HepG2 (cell line): Measurements from ENCODE around the gene CDK8. TPM values are rescaled to one million over a fixed set of nuclear protein-coding genes. Genes with fewer than 3 reads are reported as not detected.

Source experiments
- AHR ChIP-seq: IDR thresholded peaks from 2 replicates; pipeline ENCODE4 v1.6.1; 2018; ENCODE audit warnings: missing genetic modification reagents, missing compliant biosample characterization
- ARHGAP35 ChIP-seq: sonication (generic); formaldehyde crosslinking; IDR thresholded peaks from 2 replicates; pipeline ENCODE4 v1.9.0; 2022; ENCODE audit warnings: mild to moderate bottlenecking, inconsistent platforms, moderate library complexity, missing genetic modification reagents, borderline replicate concordance
- CEBPB ChIP-seq: IDR thresholded peaks from 2 replicates; pipeline ENCODE4 v1.6.1; 2011; ENCODE audit warnings: low read depth, low read length, improper control_type of control experiment, borderline replicate concordance
- CHCHD3 ChIP-seq: sonication (generic); formaldehyde crosslinking; IDR thresholded peaks from 2 replicates; pipeline ENCODE4 v1.8.0; 2022; ENCODE audit warnings: mild to moderate bottlenecking, missing genetic modification reagents, moderate library complexity
- ELF1 ChIP-seq: sonication (generic); formaldehyde crosslinking; IDR thresholded peaks from 2 replicates; pipeline ENCODE4 v1.4.0; 2020; ENCODE audit warnings: missing genetic modification reagents
- MED13 ChIP-seq: sonication (generic); formaldehyde crosslinking; IDR thresholded peaks from 2 replicates; pipeline ENCODE4 v1.5.0; 2020; ENCODE audit warnings: missing genetic modification reagents
- MEF2D ChIP-seq: sonication (generic); formaldehyde crosslinking; IDR thresholded peaks from 2 replicates; pipeline ENCODE4 v1.5.1; 2020; ENCODE audit warnings: mild to moderate bottlenecking, missing genetic modification reagents
- MXI1 ChIP-seq: IDR thresholded peaks from 3 replicates; pipeline ENCODE4 v1.6.1; 2012; ENCODE audit warnings: low read depth, low read length, inconsistent platforms, borderline replicate concordance
- NFIC ChIP-seq: IDR thresholded peaks from 2 replicates; pipeline ENCODE4 v1.6.1; 2012; ENCODE audit warnings: mild to moderate bottlenecking, low read length, inconsistent platforms
- NFKBIZ ChIP-seq: IDR thresholded peaks from 2 replicates; pipeline ENCODE4 v1.6.1; 2018; ENCODE audit warnings: missing genetic modification reagents, missing compliant biosample characterization
- NFYB ChIP-seq: sonication (generic); formaldehyde crosslinking; IDR thresholded peaks from 2 replicates; pipeline ENCODE4 v1.4.0; 2020; ENCODE audit warnings: missing genetic modification reagents
- PAWR ChIP-seq: sonication (generic); formaldehyde crosslinking; IDR thresholded peaks from 2 replicates; pipeline ENCODE4 v1.4.0; 2020; ENCODE audit warnings: missing genetic modification reagents, mild to moderate bottlenecking, borderline replicate concordance
- PRPF4 ChIP-seq: fragments of 200-400 bp; formaldehyde crosslinking; IDR thresholded peaks from 2 replicates; pipeline ENCODE4 v1.6.1; 2016; ENCODE audit warnings: low read length, low read depth; ENCODE audit not compliant: poor library complexity, severe bottlenecking
- RORA ChIP-seq: sonication (generic); formaldehyde crosslinking; IDR thresholded peaks from 2 replicates; pipeline ENCODE4 v1.5.0; 2020; ENCODE audit warnings: mild to moderate bottlenecking, missing genetic modification reagents, moderate library complexity
- SRSF9 ChIP-seq: fragments of 200-400 bp; formaldehyde crosslinking; IDR thresholded peaks from 2 replicates; pipeline ENCODE4 v1.6.1; 2018; ENCODE audit warnings: borderline replicate concordance, mild to moderate bottlenecking, low read depth, low read length; ENCODE audit not compliant: insufficient read depth, poor library complexity, severe bottlenecking
- ZBTB1 ChIP-seq: sonication (generic); formaldehyde crosslinking; IDR thresholded peaks from 2 replicates; pipeline ENCODE4 v1.4.0; 2020; ENCODE audit warnings: missing genetic modification reagents, borderline replicate concordance
- ZBTB8A ChIP-seq: sonication (generic); formaldehyde crosslinking; IDR thresholded peaks from 2 replicates; pipeline ENCODE4 v1.4.0; 2020; ENCODE audit warnings: mild to moderate bottlenecking, low read depth, missing genetic modification reagents, borderline replicate concordance
- ZC3H4 ChIP-seq: sonication (generic); formaldehyde crosslinking; IDR thresholded peaks from 2 replicates; pipeline ENCODE4 v1.4.0; 2020; ENCODE audit warnings: missing genetic modification reagents, borderline replicate concordance
- ZFP90 ChIP-seq: sonication (generic); formaldehyde crosslinking; IDR thresholded peaks from 2 replicates; pipeline ENCODE4 v1.8.0; 2022; ENCODE audit warnings: missing genetic modification reagents, mild to moderate bottlenecking, inconsistent platforms, borderline replicate concordance
- ZFYVE20 ChIP-seq: sonication (generic); formaldehyde crosslinking; IDR thresholded peaks from 2 replicates; pipeline ENCODE4 v1.8.0; 2023; ENCODE audit warnings: low read depth, mild to moderate bottlenecking, moderate library complexity, missing genetic modification reagents, borderline replicate concordance
- ZKSCAN1 ChIP-seq: fragments of 150-350 bp; IDR thresholded peaks from 2 replicates; pipeline ENCODE4 v1.6.1; 2014; ENCODE audit warnings: low read length
- ZKSCAN8 ChIP-seq: IDR thresholded peaks from 2 replicates; pipeline ENCODE4 v1.6.1; 2016; ENCODE audit warnings: borderline replicate concordance, missing genetic modification reagents, missing compliant biosample characterization
- ZNF460 ChIP-seq: sonication (generic); formaldehyde crosslinking; IDR thresholded peaks from 2 replicates; pipeline ENCODE4 v1.5.1; 2020; ENCODE audit warnings: missing genetic modification reagents, mild to moderate bottlenecking, borderline replicate concordance
- ZNF530 ChIP-seq: sonication (generic); formaldehyde crosslinking; IDR thresholded peaks from 2 replicates; pipeline ENCODE4 v1.5.0; 2020; ENCODE audit warnings: low read depth, mild to moderate bottlenecking, missing genetic modification reagents
- ZNF549 ChIP-seq: sonication (generic); formaldehyde crosslinking; IDR thresholded peaks from 2 replicates; pipeline ENCODE4 v1.5.0; 2020; ENCODE audit warnings: missing genetic modification reagents
- ZNF720 ChIP-seq: sonication (generic); formaldehyde crosslinking; IDR thresholded peaks from 2 replicates; pipeline ENCODE4 v1.4.0; 2020; ENCODE audit warnings: missing genetic modification reagents
- polyA plus RNA-seq, 8 experiments: library from polyadenylated mRNA; depleted of rRNA in 3 of 8; stranded (reverse) in 7 of 8; unstranded in 1 of 8; fragments of >200 nt; fragmentation: Illumina TruSeq in 4 of 8; extraction: Trizol in 4 of 8; gene quantifications; 2 replicates each; pipeline versions ENCODE4 v1.2.1 to v1.2.3, GENCODE V29; 2011 to 2016; ENCODE audit warnings: low read depth in 4 of 8, missing spikeins in 1 of 8, mixed read lengths in 1 of 8; ENCODE audit not compliant: insufficient read depth in 1 of 8
- total RNA-seq, 5 experiments: library from RNA; depleted of rRNA; stranded (reverse); fragments of >200 nt; fragmentation: Illumina TruSeq; extraction: Trizol; gene quantifications; 2 replicates each; pipeline ENCODE4 v1.2.3, GENCODE V29; 2016; ENCODE audit warnings: low read depth in 1 of 5
- TF ChIP-seq, protein P1 (sequence below): IDR thresholded peaks from 2 replicates; pipeline ENCODE4 v1.6.1; 2016; ENCODE audit warnings: mild to moderate bottlenecking
- TF ChIP-seq, protein P2 (sequence below): sonication (generic); formaldehyde crosslinking; IDR thresholded peaks from 2 replicates; pipeline ENCODE4 v1.9.0; 2022; ENCODE audit warnings: low read depth, missing genetic modification reagents

Gene CDK8
- total and polyA plus RNA-seq, 2 of the 13 experiments (the other 11 are each of a cell fraction or from before 2014, with no cell fraction given), result 15.8 to 16.4 TPM

DNA sequence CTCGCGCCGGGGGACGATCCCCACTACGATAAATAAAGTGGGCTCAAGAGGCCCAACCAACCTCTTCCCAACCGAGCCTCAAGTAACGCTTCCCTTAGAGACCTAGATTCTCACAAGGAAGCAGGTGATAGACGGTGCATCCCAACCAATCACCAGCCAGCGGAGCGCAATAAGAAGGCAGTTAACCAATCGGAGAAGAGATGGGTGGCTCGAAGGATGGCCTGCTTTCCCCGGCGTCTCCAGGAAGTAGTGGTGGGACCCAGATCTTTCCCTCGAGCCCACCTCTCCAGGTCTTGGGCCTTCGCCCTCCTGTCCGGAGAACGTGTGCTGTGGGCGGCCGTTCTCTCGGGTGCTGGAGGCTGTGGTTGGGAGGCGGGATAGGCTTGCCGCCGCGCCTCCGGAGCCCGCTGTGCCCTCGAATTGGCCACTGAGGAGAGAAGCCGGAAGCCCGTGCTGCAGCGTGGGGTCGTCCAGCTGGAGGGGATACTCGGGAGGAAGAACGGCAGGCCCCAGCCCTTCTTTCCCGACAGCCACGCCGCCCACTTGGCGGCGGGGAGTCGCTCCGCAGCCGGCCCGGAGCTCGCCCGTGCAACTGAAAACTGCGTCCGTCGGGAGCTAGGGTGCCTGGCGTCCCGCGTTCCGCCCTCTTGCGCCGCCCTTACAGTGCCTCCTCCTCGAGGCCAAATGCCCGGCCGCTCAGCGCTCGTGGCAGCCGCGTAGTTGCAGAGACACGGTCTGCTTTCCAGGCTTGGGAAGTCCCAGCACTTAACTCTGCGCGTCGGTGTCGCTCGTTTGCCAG, 32.0 kb upstream of the CDK8 start, which contains the start of gene RNF6 (continued):
- TF ChIP-seq, protein P1, sequence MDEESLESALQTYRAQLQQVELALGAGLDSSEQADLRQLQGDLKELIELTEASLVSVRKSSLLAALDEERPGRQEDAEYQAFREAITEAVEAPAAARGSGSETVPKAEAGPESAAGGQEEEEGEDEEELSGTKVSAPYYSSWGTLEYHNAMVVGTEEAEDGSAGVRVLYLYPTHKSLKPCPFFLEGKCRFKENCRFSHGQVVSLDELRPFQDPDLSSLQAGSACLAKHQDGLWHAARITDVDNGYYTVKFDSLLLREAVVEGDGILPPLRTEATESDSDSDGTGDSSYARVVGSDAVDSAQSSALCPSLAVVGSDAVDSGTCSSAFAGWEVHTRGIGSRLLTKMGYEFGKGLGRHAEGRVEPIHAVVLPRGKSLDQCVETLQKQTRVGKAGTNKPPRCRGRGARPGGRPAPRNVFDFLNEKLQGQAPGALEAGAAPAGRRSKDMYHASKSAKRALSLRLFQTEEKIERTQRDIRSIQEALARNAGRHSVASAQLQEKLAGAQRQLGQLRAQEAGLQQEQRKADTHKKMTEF (CRISPR knock-in tag), result peak; percentile 90
- TF ChIP-seq ZFP90 (peak; percentile 69; the same call in 1 of the 2 replicates), CHCHD3 (CRISPR knock-in tag) (no peak), ZFYVE20 (CRISPR knock-in tag) (no peak), ZKSCAN8 (CRISPR knock-in tag) (0 out of 2 replicates have a peak, but pooled peaks have one; percentile 56), ZC3H4 (CRISPR knock-in tag) (no peak), ZNF720 (no peak), NFKBIZ (CRISPR knock-in tag) (peak; percentile 58; the same call in 1 of the 2 replicates), AHR (CRISPR knock-in tag) (peak; percentile 75; the same call in 1 of the 2 replicates), ARHGAP35 (peak; percentile 42; the same call in 1 of the 2 replicates), MXI1 (peak; percentile 72; the same call in 2 of the 3 replicates), CEBPB (no peak), ZNF549 (CRISPR knock-in tag) (no peak), ZNF460 (CRISPR knock-in tag) (no peak), ZNF530 (CRISPR knock-in tag) (no peak), MED13 (peak; percentile 44; the same call in 1 of the 2 replicates), ELF1 (peak; percentile 85), NFYB (CRISPR knock-in tag) (peak; percentile 98), RORA (CRISPR knock-in tag) (no peak), ZKSCAN1 (no peak), PRPF4 (no peak), PAWR (no peak), MEF2D (peak; percentile 70; the same call in 1 of the 2 replicates), SRSF9 (no peak), ZBTB8A (CRISPR knock-in tag) (0 out of 2 replicates have a peak, but pooled peaks have one; percentile 33), ZBTB1 (CRISPR knock-in tag) (no peak), NFIC (no peak)
- TF ChIP-seq, protein P2, sequence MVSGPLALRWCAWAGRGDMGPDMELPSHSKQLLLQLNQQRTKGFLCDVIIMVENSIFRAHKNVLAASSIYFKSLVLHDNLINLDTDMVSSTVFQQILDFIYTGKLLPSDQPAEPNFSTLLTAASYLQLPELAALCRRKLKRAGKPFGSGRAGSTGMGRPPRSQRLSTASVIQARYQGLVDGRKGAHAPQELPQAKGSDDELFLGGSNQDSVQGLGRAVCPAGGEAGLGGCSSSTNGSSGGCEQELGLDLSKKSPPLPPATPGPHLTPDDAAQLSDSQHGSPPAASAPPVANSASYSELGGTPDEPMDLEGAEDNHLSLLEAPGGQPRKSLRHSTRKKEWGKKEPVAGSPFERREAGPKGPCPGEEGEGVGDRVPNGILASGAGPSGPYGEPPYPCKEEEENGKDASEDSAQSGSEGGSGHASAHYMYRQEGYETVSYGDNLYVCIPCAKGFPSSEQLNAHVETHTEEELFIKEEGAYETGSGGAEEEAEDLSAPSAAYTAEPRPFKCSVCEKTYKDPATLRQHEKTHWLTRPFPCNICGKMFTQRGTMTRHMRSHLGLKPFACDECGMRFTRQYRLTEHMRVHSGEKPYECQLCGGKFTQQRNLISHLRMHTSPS (CRISPR knock-in tag), result peak; percentile 51; the same call in 1 of the 2 replicates
